ENCODE results near the gene SHMT1.

DNA sequence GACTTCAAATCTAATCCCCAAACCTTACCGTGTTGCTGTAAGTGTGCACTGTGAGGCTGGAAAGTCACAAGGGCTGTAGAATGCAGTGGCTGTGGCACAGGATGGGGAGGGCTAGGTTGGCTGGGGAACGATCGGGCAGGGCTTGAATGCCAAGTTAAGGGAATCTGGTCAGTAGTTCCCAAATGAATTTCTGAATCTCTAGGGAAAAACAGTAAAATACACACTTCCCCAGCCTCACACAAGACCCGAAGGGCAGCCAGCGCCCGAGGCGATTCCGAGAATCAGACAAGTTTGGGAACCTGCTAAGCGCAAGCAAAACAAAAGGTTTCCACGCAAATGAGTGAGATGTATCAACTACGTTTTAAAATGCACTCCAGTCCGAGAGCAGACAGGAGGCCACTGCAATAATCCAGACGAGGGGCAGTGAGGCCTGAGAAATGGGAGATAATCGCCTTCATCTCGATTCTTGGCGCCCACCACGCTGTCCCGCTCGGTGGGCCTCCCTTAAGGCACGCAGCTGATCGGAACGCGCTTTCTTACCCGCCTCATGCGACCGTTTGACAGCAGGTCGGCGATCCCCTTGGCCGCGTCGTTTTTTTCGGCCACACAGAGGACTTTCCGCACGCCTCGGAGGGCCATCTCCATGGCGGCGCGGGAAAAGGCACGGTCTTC, 49.2 kb downstream of the SHMT1 start:
- TF ChIP-seq, protein P1, sequence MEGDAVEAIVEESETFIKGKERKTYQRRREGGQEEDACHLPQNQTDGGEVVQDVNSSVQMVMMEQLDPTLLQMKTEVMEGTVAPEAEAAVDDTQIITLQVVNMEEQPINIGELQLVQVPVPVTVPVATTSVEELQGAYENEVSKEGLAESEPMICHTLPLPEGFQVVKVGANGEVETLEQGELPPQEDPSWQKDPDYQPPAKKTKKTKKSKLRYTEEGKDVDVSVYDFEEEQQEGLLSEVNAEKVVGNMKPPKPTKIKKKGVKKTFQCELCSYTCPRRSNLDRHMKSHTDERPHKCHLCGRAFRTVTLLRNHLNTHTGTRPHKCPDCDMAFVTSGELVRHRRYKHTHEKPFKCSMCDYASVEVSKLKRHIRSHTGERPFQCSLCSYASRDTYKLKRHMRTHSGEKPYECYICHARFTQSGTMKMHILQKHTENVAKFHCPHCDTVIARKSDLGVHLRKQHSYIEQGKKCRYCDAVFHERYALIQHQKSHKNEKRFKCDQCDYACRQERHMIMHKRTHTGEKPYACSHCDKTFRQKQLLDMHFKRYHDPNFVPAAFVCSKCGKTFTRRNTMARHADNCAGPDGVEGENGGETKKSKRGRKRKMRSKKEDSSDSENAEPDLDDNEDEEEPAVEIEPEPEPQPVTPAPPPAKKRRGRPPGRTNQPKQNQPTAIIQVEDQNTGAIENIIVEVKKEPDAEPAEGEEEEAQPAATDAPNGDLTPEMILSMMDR (IDR thresholded peaks at IDR 0.05): no peak
- TF ChIP-seq POLR2A (IDR thresholded peaks at IDR 0.05): no peak
- TF ChIP-seq EP300 (IDR thresholded peaks at IDR 0.05): no peak
